UCSD-AML1 (cell line): ENCODE results near the gene KIDINS220.
"Not testable (repeated sequence)": the region's sequence is repeated elsewhere in the genome, so short reads cannot be mapped to it uniquely, and the experiment has no call there.

ENCODE experiments used
- DNase-seq: peaks from one replicate; lab custom pipeline; 2025; ENCODE audit not compliant: unreplicated experiment; lab: John Stamatoyannopoulos, UW

KIDINS220 gene

GRCh38 chr2:8754106-8754776 lies 83.2 kb downstream of the KIDINS220 start:
- no peak for DNase-seq

- DNase-seq: no peak
Measured at GRCh38 chr2:8753609-8754008, 83.8 kb downstream of the KIDINS220 start.

GRCh38 chr2:8752385-8752784 lies 85.0 kb downstream of the KIDINS220 start:
- DNase-seq: no peak

DNA sequence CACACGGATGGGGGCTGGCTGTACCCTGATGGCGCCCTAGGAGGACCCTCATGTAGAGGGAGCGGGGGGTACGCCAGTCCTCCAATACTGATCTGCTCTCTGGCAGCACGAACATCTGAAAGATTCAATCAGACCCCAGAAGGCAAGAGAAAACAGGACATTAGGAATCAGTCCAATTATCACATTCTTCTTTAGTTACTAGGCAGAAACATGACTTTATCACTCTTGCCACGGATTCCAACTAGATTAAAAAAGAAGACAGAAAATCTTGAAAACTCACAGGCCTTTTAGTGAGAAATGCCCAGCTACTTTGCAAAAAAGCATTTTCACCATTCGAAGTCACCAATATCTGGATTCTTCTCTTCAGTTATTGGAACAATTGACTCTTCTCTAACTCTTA lies 87.2 kb downstream of the KIDINS220 start:
- no peak for DNase-seq

GRCh38 chr2:8743261-8743660 lies 94.2 kb downstream of the KIDINS220 start:
- DNase-seq: no peak

GRCh38 chr2:8740136-8740535 lies 97.3 kb downstream of the KIDINS220 start:
- DNase-seq: no peak

DNA sequence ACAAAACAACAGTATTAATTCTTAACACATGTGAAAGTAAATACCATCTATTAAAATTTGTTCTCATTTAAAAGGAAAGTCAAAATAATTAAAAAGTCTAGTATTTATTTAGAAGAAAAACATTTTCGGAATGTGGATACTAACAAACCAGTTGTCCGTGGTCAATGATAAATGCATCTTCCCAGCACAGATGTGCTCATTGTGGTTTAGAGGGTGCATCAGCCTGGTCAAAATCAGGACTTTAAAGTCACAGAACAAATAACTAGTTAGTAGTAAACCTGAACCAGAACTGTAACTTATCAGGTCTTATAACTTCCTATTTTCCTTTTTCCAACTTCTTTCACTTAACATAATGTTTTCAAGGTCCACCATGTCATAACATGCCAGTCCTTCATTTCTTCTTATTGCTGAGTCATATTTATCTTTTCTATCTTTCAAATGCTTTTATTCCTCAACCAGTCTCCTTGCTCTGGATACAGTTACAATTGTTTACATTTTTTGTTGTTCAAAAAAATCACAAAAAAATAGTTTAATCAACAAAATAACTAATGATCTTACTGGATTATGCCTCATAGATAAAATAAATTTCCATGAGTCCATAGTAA lies 99.7 kb downstream of the KIDINS220 start:
- no peak for DNase-seq

- no peak for DNase-seq
Measured at GRCh38 chr2:8732601-8733000, 104.8 kb downstream of the KIDINS220 start.

DNA sequence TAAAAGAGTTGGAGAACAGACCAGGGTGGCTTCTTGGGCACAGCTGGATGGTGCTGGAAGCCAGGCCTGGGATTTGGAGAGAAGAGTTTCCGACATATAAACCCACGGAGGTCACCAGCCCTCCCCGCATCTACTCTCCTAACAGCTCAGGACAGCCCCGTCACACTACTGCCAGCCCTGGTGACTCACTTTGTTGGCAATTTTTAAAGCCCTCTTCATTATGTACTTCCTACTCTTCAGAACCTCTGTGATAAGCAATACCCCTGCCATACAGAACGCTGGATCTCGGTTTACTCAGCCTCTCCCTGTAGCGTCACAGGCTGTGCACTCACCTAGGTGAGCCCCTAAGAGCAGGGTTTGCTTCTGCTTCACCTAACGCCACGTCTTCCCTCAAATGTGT lies 107.5 kb downstream of the KIDINS220 start:
- no peak for DNase-seq

- not testable (repeated sequence) for DNase-seq
Measured at GRCh38 chr2:8729101-8729500, 108.3 kb downstream of the KIDINS220 start.

DNA sequence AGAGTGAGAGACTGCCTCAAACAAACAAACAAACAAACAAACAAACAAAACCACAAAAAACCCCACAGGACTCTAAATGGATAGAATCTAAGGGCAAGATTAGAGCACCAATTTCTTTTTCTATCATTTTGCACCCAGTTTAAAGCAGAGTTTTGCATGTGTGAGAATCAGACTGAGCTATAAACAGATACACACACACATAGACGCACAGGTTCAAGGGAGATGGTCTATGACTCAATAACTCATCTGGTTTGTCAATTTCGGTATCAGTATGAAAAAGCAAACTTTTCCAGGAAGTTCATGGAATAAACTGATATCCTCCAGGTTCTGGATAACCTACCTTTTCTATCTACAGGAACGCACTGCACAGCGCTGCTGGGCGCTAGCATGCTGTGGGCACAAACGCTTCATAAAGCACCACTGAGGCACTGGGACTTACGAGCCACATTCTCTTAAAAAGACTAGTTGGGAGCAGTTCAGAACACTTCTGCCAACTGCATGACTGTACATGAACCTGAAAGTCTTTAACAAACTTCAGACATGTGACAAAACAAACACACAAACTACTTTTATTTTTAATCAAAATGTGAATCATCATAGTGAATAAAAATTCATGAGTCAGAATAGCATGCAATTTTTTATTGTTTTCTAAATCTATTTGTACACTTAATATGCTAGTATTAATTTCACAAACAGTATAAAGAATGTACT lies 109.0 kb downstream of the KIDINS220 start:
- no peak for DNase-seq

DNA sequence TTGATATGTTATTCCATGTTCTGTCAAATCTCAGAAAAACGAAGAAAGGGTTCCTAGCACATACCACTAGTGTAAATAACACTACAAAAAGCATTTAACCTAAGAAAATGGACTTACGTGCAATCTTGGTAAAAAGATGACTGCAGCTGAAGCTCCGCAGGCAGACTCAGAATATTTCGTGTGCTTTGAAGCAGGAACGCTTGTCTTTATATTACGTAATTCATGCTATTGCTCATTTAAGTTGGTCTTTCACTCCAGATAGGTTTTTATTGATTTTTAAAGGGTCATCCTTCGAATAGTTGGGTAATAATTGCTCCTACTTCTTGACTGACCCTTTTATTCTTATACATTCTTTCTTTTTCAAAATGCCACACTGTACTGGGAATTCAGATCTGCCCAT lies 111.6 kb downstream of the KIDINS220 start:
- DNase-seq: no peak

- no peak for DNase-seq
Measured at GRCh38 chr2:8722986-8723385, 114.4 kb downstream of the KIDINS220 start.

DNA sequence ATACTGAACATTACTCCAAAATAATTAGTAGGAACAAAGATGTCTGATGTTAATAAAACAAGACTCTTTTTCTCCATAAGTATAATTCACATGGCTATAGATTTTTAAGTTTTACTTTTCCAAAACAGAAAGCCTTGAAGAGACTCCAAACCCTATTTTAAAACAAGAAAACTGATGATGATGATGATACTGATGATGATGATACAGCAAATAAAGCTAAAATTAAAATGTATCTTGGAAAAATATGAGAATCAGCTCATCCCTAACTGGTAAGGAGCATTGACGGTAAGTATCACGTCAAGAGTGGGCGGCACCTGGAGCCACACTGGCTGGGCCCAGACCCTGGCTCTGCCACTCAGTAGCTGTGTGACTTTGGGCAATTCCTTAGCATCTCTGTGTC lies 116.0 kb downstream of the KIDINS220 start:
- DNase-seq: no peak

- DNase-seq: no peak
Measured at GRCh38 chr2:8720741-8721140, 116.7 kb downstream of the KIDINS220 start.

GRCh38 chr2:8719528-8719927 lies 117.9 kb downstream of the KIDINS220 start:
- no peak for DNase-seq

- DNase-seq: no peak
Measured at GRCh38 chr2:8714971-8715370, 122.4 kb downstream of the KIDINS220 start.

- no peak for DNase-seq
Measured at GRCh38 chr2:8714283-8714682, 123.1 kb downstream of the KIDINS220 start.

DNA sequence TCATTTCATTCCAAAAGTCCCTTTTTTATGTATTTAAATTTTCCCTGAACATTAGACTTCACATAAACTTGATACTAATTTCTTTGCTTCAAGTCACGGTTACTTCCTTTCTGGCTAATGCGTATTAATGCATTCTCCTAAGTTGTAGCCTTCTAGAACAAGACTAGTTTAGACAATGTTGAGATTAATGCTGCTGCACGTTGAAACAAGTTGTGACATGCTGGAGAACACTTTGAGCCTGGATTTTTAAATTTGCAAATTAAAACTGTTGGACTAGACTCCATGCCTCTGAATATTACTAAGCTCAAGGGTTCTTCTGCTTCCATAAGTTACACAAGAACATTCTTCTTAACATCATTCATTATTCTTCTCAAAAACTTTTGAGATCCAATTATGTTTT lies 126.5 kb downstream of the KIDINS220 start:
- no peak for DNase-seq

DNA sequence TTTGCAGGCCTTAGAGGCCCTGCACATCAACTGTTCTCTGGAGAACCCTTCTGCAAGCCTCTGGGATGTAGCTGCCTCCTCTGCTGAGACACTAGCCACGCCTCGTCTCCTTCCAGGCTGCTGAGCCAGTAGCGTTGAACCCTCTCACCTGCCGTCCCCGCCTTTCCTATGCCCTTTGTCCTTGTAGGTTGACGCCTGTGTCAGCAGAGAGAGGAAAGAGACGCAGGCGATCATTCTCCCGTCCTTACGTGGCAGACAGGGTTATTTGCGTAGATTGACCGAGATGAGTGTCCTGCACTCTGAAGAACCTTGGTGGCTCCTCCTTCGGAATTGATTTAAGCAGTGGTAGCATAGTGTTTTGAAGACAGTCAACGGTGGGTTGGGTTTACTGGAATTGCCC lies 127.8 kb downstream of the KIDINS220 start:
- no peak for DNase-seq

GRCh38 chr2:8704906-8705305 lies 132.5 kb downstream of the KIDINS220 start:
- no peak for DNase-seq

DNA sequence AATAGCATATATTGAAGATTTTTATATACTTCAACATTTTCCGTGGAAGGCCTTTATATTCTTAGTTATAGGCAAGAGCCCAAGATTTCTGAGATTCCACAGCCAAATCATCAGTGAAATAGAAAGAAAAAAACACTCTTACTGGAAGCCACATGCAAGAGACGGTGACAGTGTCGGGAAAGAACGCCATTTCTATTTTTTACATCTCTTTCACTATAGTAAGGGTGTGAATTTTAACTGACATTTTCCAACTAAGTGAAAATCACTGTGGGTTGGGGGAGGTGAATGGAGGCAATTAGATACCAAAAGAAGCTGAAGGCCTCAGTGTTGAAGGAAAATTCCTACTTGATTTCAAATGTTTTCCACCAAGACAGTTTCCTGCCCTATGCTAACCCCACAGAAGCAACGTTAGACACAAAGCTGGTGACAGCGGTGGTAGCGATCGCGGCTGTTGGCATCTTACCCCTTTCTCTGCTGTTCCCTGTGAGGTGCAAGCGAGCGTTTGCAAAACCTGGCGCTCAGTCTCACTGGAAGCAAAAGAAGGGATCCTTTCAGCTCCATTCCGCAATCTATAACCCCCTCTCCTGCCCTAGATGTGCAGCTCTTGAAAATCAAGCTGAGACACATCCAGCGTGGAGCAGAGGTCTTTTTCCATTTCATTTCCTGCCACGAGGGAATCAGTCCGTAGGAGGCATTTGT lies 135.6 kb downstream of the KIDINS220 start:
- DNase-seq: no peak
